AML-193 (cell line): Measurements from ENCODE around the gene PAF1.
"Not testable (repeated sequence)": the region's sequence is repeated elsewhere in the genome, so short reads cannot be mapped to it uniquely, and the experiment has no call there.

ENCODE experiments used
- DNase-seq, 2 experiments: peaks; one replicate each; lab custom pipeline; 2025; lab: John Stamatoyannopoulos, UW

PAF1 gene

DNA sequence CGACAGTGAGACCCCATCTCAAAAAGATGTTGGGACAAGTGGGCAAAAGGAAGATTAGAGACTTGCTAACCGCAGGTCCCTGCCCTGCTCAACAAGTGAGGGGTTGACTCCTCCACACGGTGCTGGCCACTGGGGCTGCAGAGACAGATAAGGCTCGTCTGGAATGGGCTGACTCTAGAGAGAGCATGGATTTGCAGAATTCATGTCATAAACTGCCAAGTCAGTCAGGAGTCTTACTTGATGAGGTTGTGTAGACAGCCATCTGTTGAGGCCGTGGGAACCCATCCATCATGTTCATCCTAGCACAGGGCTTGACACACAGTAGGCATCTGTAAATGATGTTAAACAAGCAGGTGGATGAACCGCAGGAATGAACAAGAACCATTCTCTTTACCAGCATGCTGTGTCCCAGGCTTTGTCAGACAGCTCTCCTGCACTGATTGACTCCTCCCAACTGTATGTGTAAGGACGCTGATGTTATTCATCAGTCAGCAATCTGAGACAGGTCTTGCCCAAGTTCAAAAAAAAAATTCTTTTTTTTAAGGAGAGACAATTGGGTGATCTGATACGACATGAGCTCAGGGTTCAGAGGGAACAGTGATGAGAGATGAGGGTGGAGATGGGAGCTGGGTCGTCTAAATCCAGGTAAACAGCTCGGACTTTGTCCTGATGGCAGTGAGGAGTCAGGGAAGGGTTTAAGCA, 8.8 kb downstream of the PAF1 start:
- no peak for DNase-seq

DNA sequence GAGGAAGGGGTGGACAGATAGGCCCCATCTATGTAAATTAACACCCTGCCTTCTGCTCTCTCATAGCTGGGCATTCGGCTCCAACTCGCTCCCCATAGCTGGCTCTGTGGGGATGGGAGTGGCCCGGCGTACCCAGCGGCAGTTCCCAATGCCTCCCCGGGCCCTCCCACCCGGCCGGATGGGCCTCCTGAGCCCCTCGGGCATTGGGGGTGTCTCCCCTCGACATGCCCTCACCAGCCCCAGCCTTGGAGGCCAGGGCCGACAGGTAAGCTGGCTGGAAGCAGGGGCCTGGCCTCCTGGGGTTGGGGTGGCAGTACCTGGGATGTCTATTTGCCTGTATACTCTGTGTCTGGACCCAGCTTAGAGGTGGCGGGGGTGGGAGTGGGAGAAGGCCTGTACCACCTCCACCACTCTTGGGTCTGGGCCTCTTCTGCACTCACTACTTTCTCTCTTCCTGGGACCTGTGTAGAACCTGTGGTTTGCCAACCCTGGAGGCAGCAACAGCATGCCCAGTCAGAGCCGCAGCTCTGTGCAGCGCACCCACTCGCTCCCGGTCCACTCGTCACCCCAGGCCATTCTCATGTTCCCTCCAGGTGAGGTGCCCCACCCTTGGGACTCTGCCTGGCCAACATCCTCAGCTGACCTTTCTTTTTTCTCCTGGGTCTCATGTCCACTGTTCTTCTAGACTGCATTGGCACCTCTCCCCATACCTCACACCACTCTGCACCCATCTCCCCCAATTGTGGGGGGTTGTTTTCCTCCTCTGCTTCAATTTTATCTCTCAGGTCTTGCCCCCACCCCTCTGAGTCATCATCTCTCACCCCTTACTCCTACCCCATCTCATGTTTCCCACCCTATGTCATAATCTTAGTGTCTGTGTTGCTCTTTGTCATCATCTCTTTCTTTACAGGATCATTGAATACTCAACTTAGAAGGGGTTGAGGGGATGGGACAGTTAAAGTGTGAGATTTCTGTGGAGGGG, 10.1 kb downstream of the PAF1 start:
- no peak for DNase-seq

DNA sequence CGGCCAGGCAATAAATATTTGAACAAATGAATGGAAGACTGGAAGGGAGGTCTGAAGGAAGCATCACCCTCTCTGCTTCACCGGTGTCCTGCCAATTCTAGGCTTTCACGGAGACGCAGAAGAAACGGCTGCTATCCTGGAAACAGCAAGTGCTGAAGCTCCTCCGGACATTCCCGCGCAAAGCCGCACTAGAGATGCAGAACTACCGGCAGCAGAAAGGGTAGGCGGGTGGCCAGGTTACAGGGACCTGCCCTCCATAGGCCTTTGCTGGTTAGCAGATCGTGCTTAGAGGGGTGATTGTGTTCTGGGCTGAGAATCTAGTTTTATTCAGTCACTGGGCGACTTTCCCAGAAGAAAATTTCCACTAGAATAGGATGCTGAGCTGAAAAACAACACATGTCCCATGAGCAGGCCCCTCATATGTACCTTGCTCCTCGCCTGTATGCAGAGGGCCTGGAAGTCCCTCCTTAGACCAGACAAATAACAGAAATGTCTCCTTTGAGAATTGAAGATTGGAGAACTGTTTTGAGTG, 11.0 kb downstream of the PAF1 start:
- no peak for DNase-seq

DNA sequence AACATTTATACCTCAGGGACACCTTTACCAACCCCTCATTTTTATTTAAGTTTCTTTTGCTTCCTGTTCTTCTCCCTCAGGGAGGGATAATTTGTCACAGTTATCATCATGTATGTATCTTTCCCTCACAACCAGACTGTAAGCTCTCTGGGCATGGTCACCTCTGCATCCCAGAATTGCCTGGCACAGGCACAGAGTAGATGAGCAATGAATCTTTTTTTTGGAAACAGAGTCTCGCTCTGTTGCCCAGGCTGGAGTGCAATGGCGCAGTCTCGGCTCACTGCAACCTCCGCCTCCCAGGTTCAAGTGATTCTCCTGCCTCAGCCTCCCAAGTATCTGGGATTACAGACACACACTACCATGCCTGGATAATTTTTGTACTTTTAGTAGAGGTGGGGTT, 11.5 kb downstream of the PAF1 start:
- DNase-seq = not testable (repeated sequence)

DNA sequence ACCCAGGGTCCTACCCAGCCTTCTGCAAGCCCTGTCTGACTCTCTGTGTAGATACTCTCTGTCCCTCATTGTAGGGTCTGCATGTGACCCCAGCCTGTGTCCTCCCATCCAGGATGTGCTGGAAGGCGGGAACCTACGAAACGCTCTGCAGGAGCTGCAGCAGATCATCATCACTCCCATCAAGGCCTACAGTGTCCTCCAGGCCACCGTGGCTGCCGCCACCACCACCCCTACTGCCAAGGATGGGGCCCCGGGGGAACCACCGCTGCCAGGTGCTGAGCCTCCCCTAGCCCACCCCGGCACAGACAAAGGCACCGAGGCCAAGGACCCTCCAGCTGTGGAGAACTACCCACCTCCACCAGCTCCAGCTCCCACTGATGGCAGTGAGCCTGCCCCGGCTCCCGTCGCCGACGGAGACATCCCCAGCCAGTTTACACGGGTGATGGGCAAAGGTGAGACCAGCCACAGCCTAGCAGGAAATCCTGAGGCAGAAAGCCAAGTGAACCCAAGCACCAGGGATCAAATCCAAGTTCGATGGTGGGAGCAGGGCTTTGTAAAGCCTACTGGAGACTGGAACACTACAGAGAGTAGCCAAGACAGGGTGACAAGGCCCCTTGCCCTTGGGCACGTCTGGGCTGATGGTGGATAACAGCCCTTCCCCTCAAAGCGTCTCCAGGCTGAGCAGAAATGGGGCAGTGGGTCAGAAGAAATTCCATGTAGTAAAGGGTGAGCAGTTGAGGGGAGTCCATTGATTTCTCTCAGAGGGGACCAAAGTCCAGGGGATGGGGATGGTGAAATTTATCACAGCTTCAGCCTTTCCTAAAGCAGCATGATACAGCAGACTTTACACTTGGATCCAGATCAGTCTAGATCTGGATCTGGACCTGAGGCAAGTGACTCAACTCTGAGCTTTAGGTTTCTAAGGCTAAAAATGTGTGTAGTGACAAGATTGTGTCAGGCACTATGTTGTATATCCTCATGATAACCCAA, 13.2 kb downstream of the PAF1 start:
- DNase-seq = no peak

DNA sequence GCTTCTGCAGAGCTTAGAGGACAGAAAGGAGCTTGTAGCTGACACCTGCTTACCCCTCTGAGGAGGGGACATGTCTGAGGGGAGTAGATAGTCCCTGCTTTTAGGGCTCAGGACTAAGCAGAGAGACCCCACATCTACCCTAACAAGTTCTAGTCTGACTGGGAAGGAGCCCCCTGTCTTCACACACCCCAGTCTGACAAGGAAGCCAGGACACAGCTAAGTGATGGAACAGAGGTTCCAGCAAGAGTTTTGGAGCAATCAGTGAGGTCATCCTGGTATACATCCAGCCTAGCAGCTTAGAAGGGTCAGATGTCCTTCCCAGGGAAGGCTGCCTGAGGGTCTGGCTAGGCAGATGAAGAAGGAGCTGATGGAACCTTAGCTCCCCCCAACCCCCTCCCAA, 15.0 kb downstream of the PAF1 start:
- no peak for DNase-seq

DNA sequence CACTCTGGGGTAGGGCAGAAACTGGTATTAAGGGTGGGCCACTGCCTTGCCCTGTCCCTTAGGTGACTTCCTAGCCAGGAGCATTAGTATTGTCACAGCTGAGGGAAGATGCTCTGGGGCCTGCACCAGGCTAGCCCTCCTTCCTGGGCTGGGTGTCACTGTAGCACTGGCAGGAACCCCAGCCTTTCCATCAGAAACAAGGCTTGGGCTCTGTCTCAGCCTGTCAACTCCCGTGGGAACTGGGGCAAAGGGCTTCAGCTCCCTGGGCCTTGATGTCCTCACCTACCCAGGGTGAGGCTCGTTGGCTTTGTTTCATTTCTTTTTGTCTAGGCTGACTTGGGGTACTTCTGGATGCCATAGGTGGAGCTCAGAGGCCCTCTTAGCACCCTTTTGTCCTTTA, 18.0 kb downstream of the PAF1 start:
- DNase-seq = no peak

DNA sequence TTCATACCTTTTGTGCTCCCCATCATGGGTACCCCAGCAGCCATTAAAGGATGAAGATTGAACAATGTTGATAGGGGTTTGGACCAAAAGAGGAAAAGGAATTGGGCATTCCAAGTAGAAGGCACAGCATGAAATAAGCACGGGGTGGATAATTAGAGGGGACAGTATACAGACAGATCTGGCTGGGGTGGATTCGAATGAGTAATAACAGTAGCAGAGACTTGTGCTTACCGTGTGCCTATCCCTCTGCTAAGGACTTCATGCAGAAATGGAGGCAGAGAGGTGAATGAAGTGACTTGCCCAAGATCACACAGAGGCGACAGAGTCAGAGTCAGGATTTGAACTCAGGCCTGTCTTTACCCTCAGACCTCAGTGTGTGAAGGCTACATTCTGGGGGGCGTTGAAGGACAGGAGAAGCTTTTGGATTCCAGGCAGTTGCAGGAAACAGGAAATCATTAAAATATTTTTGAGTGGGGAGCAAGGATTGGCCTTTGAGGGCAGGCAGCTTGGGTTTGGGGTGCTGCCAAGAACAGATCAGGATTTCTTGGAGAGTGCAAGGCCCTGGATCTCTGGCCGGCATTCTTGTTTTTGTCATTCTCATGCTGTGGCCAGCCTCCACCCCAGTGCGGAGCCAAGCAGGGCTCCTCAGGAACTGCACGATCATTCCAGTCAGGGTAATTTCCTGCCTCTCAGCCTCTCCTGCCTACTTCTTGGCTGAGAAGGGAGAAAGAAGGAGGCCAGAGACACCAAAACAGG, 18.7 kb downstream of the PAF1 start:
- no peak for DNase-seq

DNA sequence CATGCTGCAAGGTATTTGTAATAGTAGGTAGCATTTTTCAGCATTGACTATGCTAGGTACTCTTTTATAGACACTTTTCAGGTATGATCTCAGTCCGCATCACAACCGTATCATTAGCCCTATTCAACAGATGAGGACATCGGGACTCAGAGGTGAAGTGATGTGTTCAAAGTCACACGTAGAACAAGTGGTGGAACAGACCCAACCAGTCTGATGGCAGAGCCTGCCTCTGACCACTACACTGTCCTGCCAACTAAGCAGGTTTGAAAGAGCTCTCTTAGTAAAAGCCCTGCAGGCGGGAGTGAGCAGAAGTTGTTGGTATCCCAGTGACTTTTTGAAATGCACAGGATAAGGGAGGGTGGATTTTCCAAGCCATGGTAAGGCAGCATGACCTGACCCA, 20.2 kb downstream of the PAF1 start:
- DNase-seq = no peak

DNA sequence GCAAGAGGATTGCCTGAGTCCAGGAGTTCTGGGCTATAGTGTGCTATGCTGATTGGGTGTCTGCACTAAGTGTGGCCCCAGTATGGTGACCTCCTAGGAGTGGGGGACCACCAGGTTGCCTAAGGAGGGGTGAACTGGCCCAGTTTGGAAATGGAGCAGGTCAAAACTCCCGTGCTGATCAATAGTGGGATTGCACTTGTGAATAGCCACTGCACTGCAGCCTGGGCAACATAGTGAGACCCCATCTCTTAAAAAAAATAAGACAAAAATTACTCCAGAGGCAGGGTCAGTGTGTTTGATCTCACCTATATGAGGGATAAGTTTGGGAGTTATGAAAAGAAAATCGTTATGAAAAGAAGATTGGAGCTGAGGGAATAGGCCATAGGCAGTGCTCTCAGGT, 21.7 kb downstream of the PAF1 start:
- DNase-seq = no peak

DNA sequence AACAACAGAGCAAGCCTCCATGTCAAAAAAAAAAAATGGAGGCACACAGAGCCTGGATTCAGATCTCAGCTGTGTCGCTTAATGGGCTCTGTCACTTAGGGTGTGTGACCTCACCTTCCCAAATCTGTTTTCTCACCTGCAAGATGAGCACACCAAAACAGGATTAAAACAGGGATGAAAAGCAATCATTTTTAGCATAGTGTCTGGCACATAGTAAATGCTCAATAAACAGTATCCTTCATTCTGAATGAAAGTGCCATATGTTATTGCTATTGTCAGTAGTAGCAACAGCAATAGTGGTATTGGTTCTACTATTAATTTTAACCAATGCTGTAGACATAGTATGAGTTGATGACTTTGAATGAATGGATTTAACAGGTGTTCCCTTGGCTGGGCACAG, 25.4 kb downstream of the PAF1 start:
- DNase-seq = no peak

DNA sequence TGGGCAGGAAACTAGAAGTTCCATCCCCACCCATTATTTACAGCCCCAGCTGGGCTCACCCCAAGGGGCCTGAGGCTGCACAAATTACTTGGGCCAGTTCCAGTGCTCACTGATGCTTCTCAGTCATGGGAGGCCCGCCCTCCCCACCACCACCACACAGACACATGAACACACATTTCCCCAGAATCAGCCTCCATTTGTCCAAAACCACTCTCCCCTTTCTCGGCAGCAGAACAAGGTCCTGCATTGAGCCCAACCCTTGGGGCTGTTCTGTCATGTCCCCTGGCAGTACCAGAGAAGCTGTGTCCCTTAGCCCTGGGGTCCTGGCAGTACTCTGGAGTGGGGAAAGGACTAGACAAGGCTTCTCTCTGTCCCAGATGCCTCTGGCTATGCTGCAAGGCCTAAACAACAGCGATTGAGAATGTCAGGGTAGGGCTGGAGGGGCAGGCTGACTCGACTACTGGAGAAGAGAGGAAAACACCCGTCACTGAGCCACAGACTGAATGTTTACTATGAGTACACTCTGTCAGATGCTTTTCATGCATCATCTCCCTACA, 26.9 kb downstream of the PAF1 start:
- no peak for DNase-seq

DNA sequence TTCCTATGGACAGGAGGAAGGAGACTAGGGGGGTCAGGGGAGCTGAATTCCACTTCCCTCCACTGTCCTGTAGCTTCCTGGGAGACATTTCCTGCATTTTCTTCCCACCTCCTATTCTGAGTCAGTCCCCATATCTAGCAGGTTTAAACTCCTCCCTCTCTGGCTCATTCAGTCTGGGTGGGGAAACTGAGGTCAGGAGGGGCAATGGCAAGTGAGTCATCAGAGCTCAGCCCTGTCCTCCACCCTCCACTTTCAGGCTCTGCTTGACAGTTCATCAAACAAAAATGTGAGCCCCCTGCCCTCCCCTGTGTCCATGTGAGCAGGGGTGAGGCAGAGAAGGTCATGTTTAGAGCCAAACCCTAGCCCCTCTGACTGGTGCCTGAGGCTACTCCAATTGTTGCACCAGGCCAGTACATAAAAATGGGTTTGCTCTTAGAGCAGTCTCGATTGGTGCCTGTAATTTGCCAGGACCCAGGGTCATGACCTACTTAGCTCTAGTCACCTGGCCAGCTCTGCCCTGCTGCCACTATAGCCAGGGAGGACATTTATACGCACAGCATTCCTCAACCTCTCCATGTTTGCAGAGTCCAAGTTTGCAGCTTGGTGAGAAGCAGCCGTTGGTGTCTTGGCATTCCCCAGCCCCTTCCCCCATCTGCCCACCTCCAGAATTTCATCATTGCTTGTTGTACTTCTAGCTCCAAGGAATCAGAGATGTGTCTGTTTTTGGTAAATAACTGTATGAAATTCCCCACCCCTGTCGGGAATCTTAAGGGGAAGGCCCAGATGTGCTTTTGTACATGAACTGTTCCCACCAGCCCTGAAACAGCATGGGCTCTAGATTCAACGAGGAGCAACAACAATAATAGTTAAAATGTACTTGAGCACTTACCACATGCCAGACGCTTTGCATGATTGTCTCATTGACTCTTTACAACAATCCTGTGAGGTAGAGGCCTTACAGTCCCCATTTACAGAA, 27.9 kb downstream of the PAF1 start:
- no peak for DNase-seq

DNA sequence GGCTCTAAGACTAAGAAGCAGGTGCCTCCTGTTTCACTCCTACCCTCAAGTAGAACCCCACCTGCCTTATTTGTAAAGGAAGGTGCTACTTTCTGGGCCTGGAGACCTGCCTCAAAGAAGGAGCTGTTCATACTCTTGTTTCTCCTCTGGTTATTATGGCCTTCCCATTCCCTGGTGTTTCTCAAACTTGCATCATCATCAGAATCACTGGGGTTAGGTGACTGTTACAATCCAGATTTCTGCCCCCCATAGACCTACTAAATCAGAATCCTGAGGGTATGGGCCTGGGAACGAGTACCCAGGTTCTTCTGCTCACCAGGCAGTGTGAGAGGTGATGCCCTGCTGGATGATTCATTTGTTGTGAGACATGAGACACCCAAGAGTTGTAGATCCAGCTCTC, 30.3 kb downstream of the PAF1 start:
- no peak for DNase-seq

DNA sequence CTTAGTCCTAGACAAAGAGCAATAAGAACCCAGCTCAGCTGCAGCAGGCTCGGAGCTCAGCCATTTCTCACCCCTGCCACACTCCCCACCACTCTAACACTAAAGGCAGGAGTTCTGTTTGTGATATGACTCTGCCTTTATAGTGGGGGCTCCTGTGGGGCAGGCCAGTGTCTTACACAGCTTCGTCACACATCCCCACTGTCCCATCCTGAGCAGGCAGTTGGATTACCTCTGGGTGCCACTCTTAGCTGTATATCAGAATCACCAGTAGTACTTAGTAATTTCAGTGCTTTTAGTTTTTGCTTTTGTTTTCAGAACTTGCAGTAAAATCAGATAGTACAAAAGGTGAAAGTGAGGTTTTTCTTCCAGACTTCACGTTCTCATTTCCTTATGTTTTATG, 31.9 kb downstream of the PAF1 start:
- DNase-seq = no peak

DNA sequence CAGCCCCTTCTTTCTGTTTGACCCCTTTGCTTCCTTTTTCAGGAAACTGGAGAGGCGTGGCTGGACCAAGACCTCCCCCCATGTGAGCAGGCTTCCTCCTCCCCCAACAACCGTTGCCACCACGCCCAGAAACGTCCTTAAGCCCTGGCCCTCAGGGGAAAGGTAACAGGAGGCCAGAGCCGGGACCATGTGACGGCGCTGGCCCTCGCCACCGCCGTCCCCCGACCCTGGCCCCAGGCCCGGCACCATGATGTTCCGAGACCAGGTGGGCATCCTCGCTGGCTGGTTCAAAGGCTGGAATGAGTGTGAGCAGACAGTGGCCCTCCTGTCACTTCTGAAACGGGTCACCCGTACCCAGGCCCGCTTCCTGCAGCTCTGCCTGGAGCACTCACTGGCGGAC, 34.3 kb downstream of the PAF1 start:
- DNase-seq = no peak

DNA sequence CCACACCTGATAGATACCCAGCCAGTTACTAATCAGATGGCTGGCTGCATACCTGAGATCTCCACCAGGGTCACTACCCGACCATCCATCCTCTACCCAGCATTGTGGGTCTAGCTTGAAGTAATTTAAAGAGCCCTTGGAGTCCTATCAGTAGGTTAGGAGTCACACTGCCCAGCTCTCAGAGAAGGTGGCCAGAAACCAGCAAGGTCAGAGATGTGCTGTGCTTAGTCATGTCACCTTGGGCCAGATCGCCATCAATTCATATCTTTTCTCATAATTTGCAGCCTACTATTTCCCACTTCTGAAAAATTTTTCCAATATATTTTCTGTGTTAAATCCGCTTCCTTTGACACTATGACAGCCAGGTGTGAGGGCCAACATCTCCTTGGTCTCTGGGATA, 34.8 kb downstream of the PAF1 start:
- DNase-seq = no peak

DNA sequence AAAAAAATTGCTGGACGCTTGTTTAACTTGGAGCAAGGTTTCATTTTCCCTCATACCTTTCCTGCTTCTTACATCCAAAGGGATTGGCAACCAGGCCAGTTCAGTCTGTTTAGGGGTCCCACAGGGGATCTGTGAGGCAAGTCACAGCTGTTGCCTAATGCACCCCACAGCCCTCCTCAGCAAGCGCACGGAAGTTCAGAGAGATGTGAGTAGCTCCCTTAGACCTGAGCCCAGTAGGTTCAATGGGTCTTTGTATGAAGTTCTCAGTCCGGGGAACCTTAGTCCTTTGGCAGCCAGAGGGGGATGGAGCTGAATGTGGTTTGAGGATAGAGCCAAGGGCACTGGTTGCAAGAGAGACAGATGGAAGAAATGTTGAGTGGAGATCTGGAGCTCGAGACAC, 35.7 kb downstream of the PAF1 start:
- no peak for DNase-seq

DNA sequence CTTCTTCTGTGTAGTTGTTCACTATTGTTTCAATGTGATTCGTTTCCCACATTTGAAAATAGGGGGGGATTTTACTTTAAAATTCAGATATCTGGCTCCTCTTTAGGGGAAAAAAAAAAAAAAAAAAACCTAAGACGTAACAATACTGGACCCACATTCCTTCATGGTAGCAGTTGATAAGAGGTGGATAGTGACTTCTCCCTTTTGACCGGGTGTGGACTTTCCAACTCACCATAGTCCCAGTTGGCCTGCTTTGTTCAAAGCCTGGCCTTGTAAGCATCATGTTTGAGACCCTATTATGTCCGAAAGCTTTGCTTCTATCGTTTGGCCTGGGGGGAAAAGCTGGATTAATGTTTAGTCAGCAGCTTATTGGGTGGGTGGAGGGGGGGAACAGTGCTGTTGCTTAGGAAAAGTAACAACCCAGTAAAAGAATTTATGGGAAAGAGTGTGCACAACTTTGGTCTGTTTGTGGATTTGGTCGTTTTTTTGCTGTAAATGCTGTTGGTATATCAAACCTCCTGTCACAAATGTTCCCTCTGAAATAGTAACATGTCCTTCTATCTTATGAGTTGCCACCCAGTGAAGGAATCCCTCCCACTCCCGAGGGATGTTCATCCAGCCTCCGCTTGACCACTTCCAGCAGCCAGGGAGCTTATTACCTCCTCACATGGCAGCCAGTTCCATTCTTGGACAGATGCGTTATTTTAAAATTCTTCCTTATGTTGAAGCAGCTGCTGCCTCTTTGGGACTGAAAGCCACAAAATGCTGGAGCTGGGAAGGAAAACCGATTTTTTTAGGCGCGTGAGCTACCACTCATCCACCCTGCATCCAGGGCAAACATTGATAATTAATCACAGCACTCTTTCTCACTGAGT, 38.3 kb downstream of the PAF1 start:
- no peak for DNase-seq
